GM21515 (cell line): ENCODE data around the gene SYN1.

ENCODE experiments used
- ATAC-seq: cut with Tn5 transposase; IDR thresholded peaks from one replicate; pipeline ENCODE4 v1.9.1; 2021; ENCODE audit not compliant: unreplicated experiment

SYN1 gene

GRCh38 chrX:47597222-47597621 is 22.4 kb downstream of the SYN1 start:
- ATAC-seq: no peak

GRCh38 chrX:47596256-47596655 is 23.4 kb downstream of the SYN1 start:
- ATAC-seq: no peak

- no peak for ATAC-seq
These were observed 23.9 kb downstream of the SYN1 start for GRCh38 chrX:47595716-47596251.

- ATAC-seq: no peak
These were observed 26.1 kb downstream of the SYN1 start for GRCh38 chrX:47593522-47593921.

GRCh38 chrX:47590984-47591383 is 28.7 kb downstream of the SYN1 start:
- no peak for ATAC-seq

- ATAC-seq: no peak
These were observed 31.5 kb downstream of the SYN1 start for GRCh38 chrX:47587906-47588735.

GRCh38 chrX:47587091-47587891 is 32.4 kb downstream of the SYN1 start:
- no peak for ATAC-seq

GRCh38 chrX:47586043-47586787 is 33.4 kb downstream of the SYN1 start:
- ATAC-seq: no peak

- no peak for ATAC-seq
These were observed 34.4 kb downstream of the SYN1 start for GRCh38 chrX:47585273-47585672.

GRCh38 chrX:47584714-47585113 is 34.9 kb downstream of the SYN1 start:
- no peak for ATAC-seq

GRCh38 chrX:47583240-47583861 is 36.3 kb downstream of the SYN1 start:
- ATAC-seq: no peak

GRCh38 chrX:47581731-47582647 is 37.7 kb downstream of the SYN1 start, which contains the start of gene TIMP1:
Gene TIMP1, plus strand, starts transcription at chrX:47582436. Its CDS starts 980 bp downstream, at chrX:47583416.
- ATAC-seq: peak; percentile 88

- ATAC-seq: no peak
These were observed 40.1 kb downstream of the SYN1 start for GRCh38 chrX:47579537-47579936.

- no peak for ATAC-seq
These were observed 41.0 kb downstream of the SYN1 start for GRCh38 chrX:47578692-47579091.

GRCh38 chrX:47577901-47578300 is 41.8 kb downstream of the SYN1 start:
- ATAC-seq: no peak

GRCh38 chrX:47577424-47577823 is 42.2 kb downstream of the SYN1 start:
- no peak for ATAC-seq

GRCh38 chrX:47576021-47576898 is 43.4 kb downstream of the SYN1 start:
- no peak for ATAC-seq

GRCh38 chrX:47574547-47575301 is 44.9 kb downstream of the SYN1 start:
- ATAC-seq: no peak
